Stomach (tissue), 4 donors: ENCODE measurements around the gene SOD3.

Experiments used
- EP300 ChIP-seq: sonication (generic); formaldehyde crosslinking; IDR thresholded peaks from one replicate; pipeline ENCODE4 v1.6.1; 2017; ENCODE audit warnings: antibody characterized with exemption
- POLR2A ChIP-seq, 4 donors: fragments of 450-650 bp; IDR thresholded peaks; one replicate each; pipeline ENCODE4 v1.6.1; 2016; ENCODE audit warnings: antibody characterized with exemption in 4 of 4, control low read depth in 2 of 4, mild to moderate bottlenecking in 1 of 4, moderate library complexity in 1 of 4
- POLR2AphosphoS5 ChIP-seq, 3 donors: sonication (generic); formaldehyde crosslinking; IDR thresholded peaks; one replicate each; pipeline ENCODE4 v1.6.1; 2016; ENCODE audit warnings: antibody characterized with exemption in 3 of 3
- TF ChIP-seq, protein P1 (sequence below), 7 experiments: fragments of 450-650 bp in 4 of 7; fragments of 200-600 bp in 3 of 7; sonication (generic) in 3 of 7; IDR thresholded peaks; one replicate each; pipeline ENCODE4 v1.5.1; 2016 to 2019; ENCODE audit warnings: antibody characterized with exemption in 7 of 7, control low read depth in 2 of 7, mild to moderate bottlenecking in 1 of 7

DNA sequence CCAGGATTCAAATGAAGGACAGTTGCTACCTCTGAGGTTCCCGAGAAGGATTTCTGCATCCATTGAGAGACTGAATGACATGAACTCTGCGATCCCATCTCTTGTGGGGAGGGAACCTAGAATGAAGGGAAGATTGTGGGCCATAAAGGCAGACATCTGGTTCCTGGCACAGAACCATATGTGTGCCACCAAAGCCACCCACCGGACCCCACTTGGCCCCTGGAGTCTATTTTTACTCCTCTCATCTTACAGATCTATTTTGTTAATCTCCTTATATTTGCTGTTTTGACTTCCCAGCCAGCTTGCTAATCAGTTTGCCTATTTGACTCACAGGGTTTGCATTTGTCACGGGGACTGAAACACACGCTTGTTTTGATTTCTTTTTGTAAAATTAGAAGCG, 7.3 kb downstream of the SOD3 start:
- TF ChIP-seq EP300: no peak
- TF ChIP-seq, protein P1, sequence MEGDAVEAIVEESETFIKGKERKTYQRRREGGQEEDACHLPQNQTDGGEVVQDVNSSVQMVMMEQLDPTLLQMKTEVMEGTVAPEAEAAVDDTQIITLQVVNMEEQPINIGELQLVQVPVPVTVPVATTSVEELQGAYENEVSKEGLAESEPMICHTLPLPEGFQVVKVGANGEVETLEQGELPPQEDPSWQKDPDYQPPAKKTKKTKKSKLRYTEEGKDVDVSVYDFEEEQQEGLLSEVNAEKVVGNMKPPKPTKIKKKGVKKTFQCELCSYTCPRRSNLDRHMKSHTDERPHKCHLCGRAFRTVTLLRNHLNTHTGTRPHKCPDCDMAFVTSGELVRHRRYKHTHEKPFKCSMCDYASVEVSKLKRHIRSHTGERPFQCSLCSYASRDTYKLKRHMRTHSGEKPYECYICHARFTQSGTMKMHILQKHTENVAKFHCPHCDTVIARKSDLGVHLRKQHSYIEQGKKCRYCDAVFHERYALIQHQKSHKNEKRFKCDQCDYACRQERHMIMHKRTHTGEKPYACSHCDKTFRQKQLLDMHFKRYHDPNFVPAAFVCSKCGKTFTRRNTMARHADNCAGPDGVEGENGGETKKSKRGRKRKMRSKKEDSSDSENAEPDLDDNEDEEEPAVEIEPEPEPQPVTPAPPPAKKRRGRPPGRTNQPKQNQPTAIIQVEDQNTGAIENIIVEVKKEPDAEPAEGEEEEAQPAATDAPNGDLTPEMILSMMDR (IDR thresholded peaks at IDR 0.05): no peak
- TF ChIP-seq POLR2A (IDR thresholded peaks at IDR 0.05): no peak
- TF ChIP-seq POLR2AphosphoS5 (IDR thresholded peaks at IDR 0.05): no peak
